ENCODE results near the gene FFAR1.

- TF ChIP-seq EZH2phosphoT487 (IDR thresholded peaks at IDR 0.05; ENCODE audit: borderline replicate concordance, low read depth, low read length) (no peak), CTCF (conservative IDR thresholded peaks at IDR 0.05; ENCODE audit: low read length) (no peak)
Observed at GRCh38 chr19:35299523-35300338, 48.0 kb upstream of the FFAR1 start.
